Thyroid gland (tissue), 4 donors: ENCODE data around the gene PTPMT1. TPM values are rescaled to one million over a fixed set of nuclear protein-coding genes. Genes with fewer than 3 reads are reported as not detected.
A peak's percentile ranks its signal among the peaks of the same experiment; 100 is the strongest.

Experiments
- DNase-seq, 2 donors: peaks; one replicate each; pipeline ENCODE4 v3.0.0-alpha.2; 2019
- H3K27ac ChIP-seq, 3 donors: fragments of 200-600 bp; sonication (generic); 1 replicate in 2 of 3; 2 replicates in 1 of 3; pipeline ENCODE4 v1.5.1; 2016 to 2019; ENCODE audit warnings: mild to moderate bottlenecking in 1 of 3, moderate library complexity in 1 of 3
- H3K27me3 ChIP-seq: fragments of 200-600 bp; sonication (generic); one replicate; pipeline ENCODE4 v1.5.1; 2019
- H3K36me3 ChIP-seq, 2 donors: fragments of 200-600 bp; sonication (generic); one replicate each; pipeline ENCODE4 v1.5.1; 2016 to 2019
- H3K4me1 ChIP-seq, 2 donors: fragments of 200-600 bp; sonication (generic); one replicate each; pipeline ENCODE4 v1.5.1; 2017 to 2019
- H3K4me3 ChIP-seq, 3 donors: fragments of 200-600 bp; sonication (generic); replicated peaks in 1 of 3; 1 replicate in 2 of 3; 2 replicates in 1 of 3; pipeline ENCODE4 v1.5.1; 2016; ENCODE audit warnings: mild to moderate bottlenecking in 1 of 3
- H3K9me3 ChIP-seq: fragments of 200-600 bp; sonication (generic); one replicate; pipeline ENCODE4 v1.5.1; 2017
- CTCF ChIP-seq, 6 experiments: fragments of 200-600 bp in 3 of 6; fragments of 450-650 bp in 3 of 6; sonication (generic) in 3 of 6; IDR thresholded peaks; one replicate each; pipeline ENCODE4 v1.5.1; 2016 to 2019; ENCODE audit warnings: antibody characterized with exemption in 6 of 6, mild to moderate bottlenecking in 2 of 6, inconsistent platforms in 1 of 6, moderate library complexity in 1 of 6
- POLR2A ChIP-seq, 2 donors: fragments of 450-650 bp; IDR thresholded peaks; one replicate each; pipeline ENCODE4 v1.6.1; 2017; ENCODE audit warnings: antibody characterized with exemption in 2 of 2, mild to moderate bottlenecking in 2 of 2, moderate library complexity in 1 of 2
- WGBS, 2 donors: methylation state at CpG; one replicate each; pipeline ENCODE4 v1.1.5; 2017; 5-methylcytosine and 5-hydroxymethylcytosine counted together
- intact Hi-C: fragments of 100-400 bp; cut with DNase I; formaldehyde crosslinking; loops from one replicate; pipeline ENCODE4 v1.15.1; 2023
- total RNA-seq, 4 donors: library from RNA; depleted of rRNA; stranded (reverse); fragments of >200 nt; gene quantifications; one replicate each; pipeline ENCODE4 v1.2.3, GENCODE V29; 2016

The PTPMT1 gene
- total RNA-seq, 4 donors from 2014 or later = 93.9 to 149 (median 125) TPM

DNA sequence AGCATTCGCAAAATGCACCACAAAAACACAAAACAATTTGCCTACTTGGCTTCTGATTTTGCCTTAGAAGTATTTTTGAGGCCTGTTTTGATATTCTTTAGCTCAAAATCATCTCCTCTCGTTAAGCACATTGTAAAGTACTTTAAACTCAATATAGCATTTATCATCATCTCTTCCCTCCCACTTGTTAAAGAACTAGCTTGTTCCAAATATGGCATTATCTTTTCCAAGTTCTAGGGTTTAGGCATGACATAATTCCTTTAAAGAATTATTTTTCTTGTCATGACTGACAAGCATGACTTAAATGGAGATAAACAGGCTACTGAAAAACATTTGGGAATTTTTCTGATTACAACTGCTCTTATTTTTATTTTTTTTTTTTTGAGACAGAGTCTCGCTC lies 33.7 kb upstream of the PTPMT1 start:
- WGBS, 2 donors = 76 to 84% methylated on average over 3 of the region's 3 CpGs
- H3K4me1 ChIP-seq = peaks cover 21 to 36% of the 10 kb centered on the region in 2 donors
- TF ChIP-seq POLR2A (IDR thresholded peaks at IDR 0.05) (no peak), CTCF (IDR thresholded peaks at IDR 0.05) (no peak)
- DNase-seq = no peak
- H3K9me3 ChIP-seq = no peaks in the 10 kb centered on the region
- no peaks in the 10 kb centered on the region for H3K27me3 ChIP-seq
- no peaks in the 10 kb centered on the region for H3K36me3 ChIP-seq
- intact Hi-C loops = no loop called here
- H3K4me3 ChIP-seq = no peak overlapping the region
- H3K27ac ChIP-seq = peak overlapping the region in 1 of 3 donors; percentile 30

GRCh38 chr11:47532597-47533213 lies 32.7 kb upstream of the PTPMT1 start:
- H3K4me1 ChIP-seq = peaks cover 21 to 38% of the 10 kb centered on the region in 2 donors
- no peak for DNase-seq

DNA sequence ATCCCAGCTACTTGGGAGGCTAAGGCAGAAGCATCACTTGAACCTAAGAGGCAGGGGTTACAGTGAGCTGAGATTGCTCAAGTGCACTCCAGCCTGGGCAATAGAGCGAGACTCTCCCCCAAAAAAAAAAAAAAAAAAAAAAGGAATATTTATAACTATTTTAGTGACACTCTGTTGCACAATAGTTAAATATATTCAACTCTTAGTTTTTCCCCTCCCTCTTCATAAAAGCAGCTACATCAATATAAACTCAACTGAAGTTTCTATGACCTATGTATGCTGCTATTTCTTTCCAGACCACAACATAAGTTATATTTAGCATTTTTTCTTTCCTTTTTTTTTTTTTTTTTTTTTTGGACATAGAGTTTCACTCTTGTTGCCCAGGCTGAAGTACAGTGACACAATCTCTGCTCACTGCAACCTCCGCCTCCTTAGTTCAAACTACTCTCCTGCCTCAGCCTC lies 31.7 kb upstream of the PTPMT1 start:
- H3K4me3 ChIP-seq = no peak overlapping the region
- H3K27ac ChIP-seq = no peak overlapping the region
- peak in 1 of 2 donors; percentile 19 for DNase-seq
- no peaks in the 10 kb centered on the region for H3K9me3 ChIP-seq
- no peaks in the 10 kb centered on the region for H3K27me3 ChIP-seq
- WGBS, 2 donors = 64% methylated on average over 2 of the region's 2 CpGs
- intact Hi-C loops = no loop called here
- TF ChIP-seq POLR2A (IDR thresholded peaks at IDR 0.05) = no peak
- no peak for TF ChIP-seq CTCF (IDR thresholded peaks at IDR 0.05)
- no peaks in the 10 kb centered on the region for H3K36me3 ChIP-seq
- peaks cover 24 to 47% of the 10 kb centered on the region in 2 donors for H3K4me1 ChIP-seq

More at GRCh38 chr11:47532597-47533213, 32.7 kb upstream of the PTPMT1 start:
- H3K27ac ChIP-seq = peak overlapping the region in 1 of 3 donors; percentile 30
- no peaks in the 10 kb centered on the region for H3K9me3 ChIP-seq
- TF ChIP-seq CTCF (IDR thresholded peaks at IDR 0.05) = no peak
- TF ChIP-seq POLR2A (IDR thresholded peaks at IDR 0.05) = no peak
- intact Hi-C loops = no loop called here
- H3K27me3 ChIP-seq = no peaks in the 10 kb centered on the region
- WGBS, 2 donors = 87 to 90% methylated on average over 2 of the region's 2 CpGs
- H3K36me3 ChIP-seq = no peaks in the 10 kb centered on the region
- H3K4me3 ChIP-seq = no peak overlapping the region

DNA sequence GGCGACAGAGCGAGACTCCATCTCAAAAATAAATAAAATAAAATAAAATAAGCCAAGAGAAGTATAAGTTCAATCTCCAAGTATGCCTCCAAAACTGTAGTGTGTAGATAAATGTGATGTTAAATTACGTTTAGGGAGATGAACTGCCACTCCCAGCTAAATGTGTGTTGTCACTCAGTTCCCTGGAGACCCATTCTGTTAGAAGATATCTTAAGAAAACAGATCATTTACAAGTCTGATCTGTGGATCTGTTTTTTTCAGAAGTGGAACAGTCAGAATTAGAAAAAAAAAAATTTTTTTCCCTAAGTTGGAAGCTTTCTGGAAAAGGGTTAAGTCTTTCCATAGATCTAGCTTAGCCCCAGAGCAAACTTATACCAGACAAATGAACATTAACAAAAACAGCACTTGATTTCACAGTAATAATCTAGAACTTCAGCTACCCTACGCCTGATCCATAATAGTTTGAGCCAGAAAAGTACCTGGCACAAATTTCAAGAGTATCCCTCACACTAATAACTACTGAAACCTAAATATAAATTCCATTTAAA lies 30.6 kb upstream of the PTPMT1 start:
- H3K4me1 ChIP-seq = peaks cover 33 to 58% of the 10 kb centered on the region in 2 donors
- no peaks in the 10 kb centered on the region for H3K36me3 ChIP-seq
- no peak for DNase-seq
- no peak overlapping the region for H3K27ac ChIP-seq
- no peaks in the 10 kb centered on the region for H3K27me3 ChIP-seq
- intact Hi-C loops = no loop called here
- TF ChIP-seq CTCF (IDR thresholded peaks at IDR 0.05) = no peak
- TF ChIP-seq POLR2A (IDR thresholded peaks at IDR 0.05) = no peak
- WGBS, 2 donors = 88 to 94% methylated on average over 4 of the region's 4 CpGs
- no peak overlapping the region for H3K4me3 ChIP-seq
- no peaks in the 10 kb centered on the region for H3K9me3 ChIP-seq

DNA sequence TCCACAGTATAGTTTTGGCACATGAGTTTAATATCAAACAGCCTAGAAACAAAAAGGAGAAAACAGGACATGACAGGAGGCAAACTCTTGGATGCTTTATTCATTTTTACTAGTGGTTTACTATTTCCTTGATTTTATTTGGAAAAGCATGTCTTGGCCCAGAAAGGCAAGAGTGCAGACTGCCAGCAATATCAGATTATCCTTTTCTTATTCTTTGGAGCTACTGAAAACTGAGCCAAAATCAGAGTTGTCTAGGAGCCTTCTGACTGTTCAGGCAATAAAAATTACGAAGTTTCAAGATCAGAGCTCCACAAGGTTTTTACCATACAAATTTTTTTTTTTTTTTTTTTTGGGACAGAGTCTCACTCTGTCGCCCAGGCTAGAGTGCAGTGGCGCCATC lies 28.5 kb upstream of the PTPMT1 start:
- Histone ChIP-seq H3K4me3 (no peak overlapping the region), H3K27me3 (no peaks in the 10 kb centered on the region), H3K9me3 (no peaks in the 10 kb centered on the region), H3K27ac (no peak overlapping the region), H3K4me1 (peaks cover 40 to 64% of the 10 kb centered on the region in 2 donors), H3K36me3 (no peaks in the 10 kb centered on the region)
- no peak for DNase-seq
- TF ChIP-seq POLR2A (IDR thresholded peaks at IDR 0.05) = no peak
- no peak for TF ChIP-seq CTCF (IDR thresholded peaks at IDR 0.05)
- WGBS, 2 donors = 55 to 63% methylated on average over 3 of the region's 3 CpGs
- intact Hi-C loops = no loop called here
